Measurements from ENCODE around the gene EXOC3.

EXOC3 gene

GRCh38 chr5:488744-489688, 46.0 kb downstream of the EXOC3 start:
- Histone ChIP-seq H3K4me3 (ENCODE audit: low read depth in 1 of 2, low read length in 2 of 2) (no peak overlapping the region), H3K4me1 (ENCODE audit: control insufficient read depth in 1 of 2, insufficient read depth in 2 of 2, low read length in 2 of 2) (peaks cover 0 to 5% of the 10 kb centered on the region in 2 donors), H3K36me3 (ENCODE audit: control insufficient read depth in 1 of 2, insufficient read depth in 2 of 2, low read length in 2 of 2) (no peaks in the 10 kb centered on the region), H3K27ac (ENCODE audit: low read length) (no peak overlapping the region), H3K9me3 (ENCODE audit: control insufficient read depth in 1 of 2, low read length in 2 of 2) (no peaks in the 10 kb centered on the region), H3K27me3 (ENCODE audit: low read depth, low read length) (no peaks in the 10 kb centered on the region)

- no peaks in the 10 kb centered on the region for H3K27me3 ChIP-seq (ENCODE audit: low read depth, low read length)
- H3K36me3 ChIP-seq (ENCODE audit: control insufficient read depth in 1 of 2, insufficient read depth in 2 of 2, low read length in 2 of 2): no peaks in the 10 kb centered on the region
- H3K4me3 ChIP-seq (ENCODE audit: low read depth in 1 of 2, low read length in 2 of 2): no peak overlapping the region
- no peak overlapping the region for H3K27ac ChIP-seq (ENCODE audit: low read length)
- H3K9me3 ChIP-seq (ENCODE audit: control insufficient read depth in 1 of 2, low read length in 2 of 2): no peaks in the 10 kb centered on the region
- peaks cover 0 to 5% of the 10 kb centered on the region in 2 donors for H3K4me1 ChIP-seq (ENCODE audit: control insufficient read depth in 1 of 2, insufficient read depth in 2 of 2, low read length in 2 of 2)
These were observed 46.7 kb downstream of the EXOC3 start for GRCh38 chr5:489689-490080.

- H3K27me3 ChIP-seq (ENCODE audit: low read depth, low read length): no peaks in the 10 kb centered on the region
- H3K27ac ChIP-seq (ENCODE audit: low read length): no peak overlapping the region
- no peaks in the 10 kb centered on the region for H3K36me3 ChIP-seq (ENCODE audit: control insufficient read depth in 1 of 2, insufficient read depth in 2 of 2, low read length in 2 of 2)
- no peaks in the 10 kb centered on the region for H3K9me3 ChIP-seq (ENCODE audit: control insufficient read depth in 1 of 2, low read length in 2 of 2)
- no peak overlapping the region for H3K4me3 ChIP-seq (ENCODE audit: low read depth in 1 of 2, low read length in 2 of 2)
- H3K4me1 ChIP-seq (ENCODE audit: control insufficient read depth in 1 of 2, insufficient read depth in 2 of 2, low read length in 2 of 2): peaks cover 0 to 1% of the 10 kb centered on the region in 2 donors
These were observed 47.4 kb downstream of the EXOC3 start for GRCh38 chr5:490116-491106.

GRCh38 chr5:491119-491855, 48.3 kb downstream of the EXOC3 start:
- Histone ChIP-seq H3K4me1 (ENCODE audit: control insufficient read depth in 1 of 2, insufficient read depth in 2 of 2, low read length in 2 of 2) (no peaks in the 10 kb centered on the region), H3K9me3 (ENCODE audit: control insufficient read depth in 1 of 2, low read length in 2 of 2) (no peaks in the 10 kb centered on the region), H3K27me3 (ENCODE audit: low read depth, low read length) (no peaks in the 10 kb centered on the region), H3K36me3 (ENCODE audit: control insufficient read depth in 1 of 2, insufficient read depth in 2 of 2, low read length in 2 of 2) (no peaks in the 10 kb centered on the region), H3K4me3 (ENCODE audit: low read depth in 1 of 2, low read length in 2 of 2) (no peak overlapping the region), H3K27ac (ENCODE audit: low read length) (no peak overlapping the region)

- no peak overlapping the region for H3K4me3 ChIP-seq (ENCODE audit: low read depth in 1 of 2, low read length in 2 of 2)
- no peaks in the 10 kb centered on the region for H3K4me1 ChIP-seq (ENCODE audit: control insufficient read depth in 1 of 2, insufficient read depth in 2 of 2, low read length in 2 of 2)
- no peaks in the 10 kb centered on the region for H3K36me3 ChIP-seq (ENCODE audit: control insufficient read depth in 1 of 2, insufficient read depth in 2 of 2, low read length in 2 of 2)
- no peaks in the 10 kb centered on the region for H3K27me3 ChIP-seq (ENCODE audit: low read depth, low read length)
- H3K9me3 ChIP-seq (ENCODE audit: control insufficient read depth in 1 of 2, low read length in 2 of 2): no peaks in the 10 kb centered on the region
- H3K27ac ChIP-seq (ENCODE audit: low read length): no peak overlapping the region
These were observed 48.8 kb downstream of the EXOC3 start for GRCh38 chr5:491856-492155.

- Histone ChIP-seq H3K27ac (ENCODE audit: low read length) (no peak overlapping the region), H3K27me3 (ENCODE audit: low read depth, low read length) (no peaks in the 10 kb centered on the region), H3K4me3 (ENCODE audit: low read depth in 1 of 2, low read length in 2 of 2) (no peak overlapping the region), H3K9me3 (ENCODE audit: control insufficient read depth in 1 of 2, low read length in 2 of 2) (no peaks in the 10 kb centered on the region), H3K4me1 (ENCODE audit: control insufficient read depth in 1 of 2, insufficient read depth in 2 of 2, low read length in 2 of 2) (no peaks in the 10 kb centered on the region), H3K36me3 (ENCODE audit: control insufficient read depth in 1 of 2, insufficient read depth in 2 of 2, low read length in 2 of 2) (no peaks in the 10 kb centered on the region)
These were observed 49.4 kb downstream of the EXOC3 start for GRCh38 chr5:492314-492893.

GRCh38 chr5:493119-493701, 50.2 kb downstream of the EXOC3 start:
- Histone ChIP-seq H3K9me3 (ENCODE audit: control insufficient read depth in 1 of 2, low read length in 2 of 2) (no peaks in the 10 kb centered on the region), H3K36me3 (ENCODE audit: control insufficient read depth in 1 of 2, insufficient read depth in 2 of 2, low read length in 2 of 2) (no peaks in the 10 kb centered on the region), H3K4me3 (ENCODE audit: low read depth in 1 of 2, low read length in 2 of 2) (no peak overlapping the region), H3K27ac (ENCODE audit: low read length) (no peak overlapping the region), H3K27me3 (ENCODE audit: low read depth, low read length) (no peaks in the 10 kb centered on the region), H3K4me1 (ENCODE audit: control insufficient read depth in 1 of 2, insufficient read depth in 2 of 2, low read length in 2 of 2) (no peaks in the 10 kb centered on the region)

GRCh38 chr5:493758-494157, 50.8 kb downstream of the EXOC3 start:
- Histone ChIP-seq H3K36me3 (ENCODE audit: control insufficient read depth in 1 of 2, insufficient read depth in 2 of 2, low read length in 2 of 2) (no peaks in the 10 kb centered on the region), H3K4me3 (ENCODE audit: low read depth in 1 of 2, low read length in 2 of 2) (no peak overlapping the region), H3K27ac (ENCODE audit: low read length) (no peak overlapping the region), H3K4me1 (ENCODE audit: control insufficient read depth in 1 of 2, insufficient read depth in 2 of 2, low read length in 2 of 2) (no peaks in the 10 kb centered on the region), H3K9me3 (ENCODE audit: control insufficient read depth in 1 of 2, low read length in 2 of 2) (no peaks in the 10 kb centered on the region), H3K27me3 (ENCODE audit: low read depth, low read length) (no peaks in the 10 kb centered on the region)

GRCh38 chr5:494667-495255, 51.8 kb downstream of the EXOC3 start:
- H3K27me3 ChIP-seq (ENCODE audit: low read depth, low read length): no peaks in the 10 kb centered on the region
- H3K9me3 ChIP-seq (ENCODE audit: control insufficient read depth in 1 of 2, low read length in 2 of 2): no peaks in the 10 kb centered on the region
- no peak overlapping the region for H3K27ac ChIP-seq (ENCODE audit: low read length)
- H3K36me3 ChIP-seq (ENCODE audit: control insufficient read depth in 1 of 2, insufficient read depth in 2 of 2, low read length in 2 of 2): no peaks in the 10 kb centered on the region
- H3K4me1 ChIP-seq (ENCODE audit: control insufficient read depth in 1 of 2, insufficient read depth in 2 of 2, low read length in 2 of 2): no peaks in the 10 kb centered on the region
- no peak overlapping the region for H3K4me3 ChIP-seq (ENCODE audit: low read depth in 1 of 2, low read length in 2 of 2)

- no peak overlapping the region for H3K27ac ChIP-seq (ENCODE audit: low read length)
- no peaks in the 10 kb centered on the region for H3K4me1 ChIP-seq (ENCODE audit: control insufficient read depth in 1 of 2, insufficient read depth in 2 of 2, low read length in 2 of 2)
- H3K36me3 ChIP-seq (ENCODE audit: control insufficient read depth in 1 of 2, insufficient read depth in 2 of 2, low read length in 2 of 2): no peaks in the 10 kb centered on the region
- no peaks in the 10 kb centered on the region for H3K9me3 ChIP-seq (ENCODE audit: control insufficient read depth in 1 of 2, low read length in 2 of 2)
- H3K27me3 ChIP-seq (ENCODE audit: low read depth, low read length): no peaks in the 10 kb centered on the region
- H3K4me3 ChIP-seq (ENCODE audit: low read depth in 1 of 2, low read length in 2 of 2): no peak overlapping the region
These were observed 53.1 kb downstream of the EXOC3 start for GRCh38 chr5:496028-496427.

Measured in muscle layer of duodenum (tissue), 2 donors.